ENCODE measurements around the gene ANTXR1.
A peak's percentile ranks its signal among the peaks of the same experiment; 100 is the strongest.
"Not testable (repeated sequence)": the region's sequence is repeated elsewhere in the genome, so short reads cannot be mapped to it uniquely, and the experiment has no call there.

Gene ANTXR1

GRCh38 chr2:69173706-69174105 lies 160.7 kb downstream of the ANTXR1 start:
- Mint-ChIP-seq H3K27ac (no peak overlapping the region), H3K9me3 (no peaks in the 10 kb centered on the region), H3K27me3 (peaks cover 23 to 24% of the 10 kb centered on the region in 2 donors), H3K36me3 (no peaks in the 10 kb centered on the region), H3K4me1 (peaks cover 8 to 16% of the 10 kb centered on the region in 2 donors), H3K4me3 (no peak overlapping the region)
- ATAC-seq (replicated peaks) (no peak), DNase-seq (no peak)

- Mint-ChIP-seq H3K27me3 (peaks cover 23 to 24% of the 10 kb centered on the region in 2 donors), H3K4me1 (peaks cover 8 to 16% of the 10 kb centered on the region in 2 donors)
- H3K36me3 Mint-ChIP-seq; ATAC-seq (replicated peaks); H3K27ac Mint-ChIP-seq; H3K9me3 Mint-ChIP-seq; DNase-seq; H3K4me3 Mint-ChIP-seq: not testable (repeated sequence)
These were observed 161.2 kb downstream of the ANTXR1 start for GRCh38 chr2:69174211-69174610.

- DNase-seq, result no peak
- ATAC-seq (replicated peaks), result no peak
- no peaks in the 10 kb centered on the region for H3K9me3 Mint-ChIP-seq
- H3K4me3 Mint-ChIP-seq, result no peak overlapping the region
- H3K27me3 Mint-ChIP-seq, result peaks cover 19 to 27% of the 10 kb centered on the region in 2 donors
- peaks cover 0 to 7% of the 10 kb centered on the region in 2 donors for H3K4me1 Mint-ChIP-seq
- no peaks in the 10 kb centered on the region for H3K36me3 Mint-ChIP-seq
- H3K27ac Mint-ChIP-seq, result no peak overlapping the region
These were observed 163.1 kb downstream of the ANTXR1 start for GRCh38 chr2:69175790-69176715.

GRCh38 chr2:69177063-69177771 lies 164.2 kb downstream of the ANTXR1 start:
- H3K36me3 Mint-ChIP-seq, result no peaks in the 10 kb centered on the region
- H3K4me1 Mint-ChIP-seq, result peaks cover 0 to 7% of the 10 kb centered on the region in 2 donors
- no peaks in the 10 kb centered on the region for H3K9me3 Mint-ChIP-seq
- no peak overlapping the region for H3K4me3 Mint-ChIP-seq
- DNase-seq (no peak), ATAC-seq (replicated peaks) (no peak)
- peaks cover 19 to 28% of the 10 kb centered on the region in 2 donors for H3K27me3 Mint-ChIP-seq
- H3K27ac Mint-ChIP-seq, result no peak overlapping the region

- ATAC-seq (replicated peaks) (peak; percentile 34 to 45), DNase-seq (no peak)
- Mint-ChIP-seq H3K4me1 (peaks cover 0 to 7% of the 10 kb centered on the region in 2 donors), H3K4me3 (peak overlapping the region in 1 of 2 donors; percentile 1), H3K27ac (no peak overlapping the region), H3K27me3 (peaks cover 19 to 28% of the 10 kb centered on the region in 2 donors), H3K9me3 (no peaks in the 10 kb centered on the region), H3K36me3 (no peaks in the 10 kb centered on the region)
These were observed 165.0 kb downstream of the ANTXR1 start for GRCh38 chr2:69177785-69178636.

- Mint-ChIP-seq H3K4me3 (no peak overlapping the region), H3K4me1 (peaks cover 0 to 7% of the 10 kb centered on the region in 2 donors), H3K9me3 (no peaks in the 10 kb centered on the region), H3K36me3 (no peaks in the 10 kb centered on the region), H3K27ac (no peak overlapping the region), H3K27me3 (peaks cover 19 to 28% of the 10 kb centered on the region in 2 donors)
- DNase-seq (no peak), ATAC-seq (replicated peaks) (no peak)
These were observed 165.8 kb downstream of the ANTXR1 start for GRCh38 chr2:69178756-69179155.

- Mint-ChIP-seq H3K4me1 (peaks cover 0 to 7% of the 10 kb centered on the region in 2 donors), H3K36me3 (no peaks in the 10 kb centered on the region), H3K27ac (no peak overlapping the region), H3K4me3 (no peak overlapping the region), H3K27me3 (peaks cover 16 to 28% of the 10 kb centered on the region in 2 donors), H3K9me3 (no peaks in the 10 kb centered on the region)
- ATAC-seq (replicated peaks), result no peak
- DNase-seq, result no peak
These were observed 167.2 kb downstream of the ANTXR1 start for GRCh38 chr2:69180227-69180626.

- no peak for ATAC-seq (replicated peaks)
- Mint-ChIP-seq H3K9me3 (no peaks in the 10 kb centered on the region), H3K27ac (no peak overlapping the region), H3K36me3 (no peaks in the 10 kb centered on the region), H3K27me3 (peaks cover 12 to 28% of the 10 kb centered on the region in 2 donors), H3K4me1 (peaks cover 0 to 7% of the 10 kb centered on the region in 2 donors), H3K4me3 (no peak overlapping the region)
- no peak for DNase-seq
These were observed 168.0 kb downstream of the ANTXR1 start for GRCh38 chr2:69180974-69181373.

GRCh38 chr2:69181806-69182427 lies 168.9 kb downstream of the ANTXR1 start:
- no peak for DNase-seq
- Mint-ChIP-seq H3K27me3 (peaks cover 15 to 26% of the 10 kb centered on the region in 2 donors), H3K4me3 (no peak overlapping the region), H3K9me3 (no peaks in the 10 kb centered on the region), H3K36me3 (no peaks in the 10 kb centered on the region), H3K4me1 (peaks cover 0 to 7% of the 10 kb centered on the region in 2 donors), H3K27ac (no peak overlapping the region)
- no peak for ATAC-seq (replicated peaks)

GRCh38 chr2:69183659-69184058 lies 170.7 kb downstream of the ANTXR1 start:
- Mint-ChIP-seq H3K36me3 (no peaks in the 10 kb centered on the region), H3K27me3 (peaks cover 10 to 12% of the 10 kb centered on the region in 2 donors), H3K27ac (no peak overlapping the region), H3K4me3 (no peak overlapping the region), H3K9me3 (no peaks in the 10 kb centered on the region), H3K4me1 (no peaks in the 10 kb centered on the region)
- DNase-seq (no peak), ATAC-seq (replicated peaks) (no peak)

GRCh38 chr2:69184224-69184623 lies 171.2 kb downstream of the ANTXR1 start:
- H3K9me3 Mint-ChIP-seq, result no peaks in the 10 kb centered on the region
- no peaks in the 10 kb centered on the region for H3K36me3 Mint-ChIP-seq
- no peak overlapping the region for H3K27ac Mint-ChIP-seq
- no peak for ATAC-seq (replicated peaks)
- H3K4me1 Mint-ChIP-seq, result no peaks in the 10 kb centered on the region
- H3K4me3 Mint-ChIP-seq, result no peak overlapping the region
- peaks cover 11 to 12% of the 10 kb centered on the region in 2 donors for H3K27me3 Mint-ChIP-seq
- DNase-seq, result no peak

GRCh38 chr2:69185807-69186206 lies 172.8 kb downstream of the ANTXR1 start:
- no peaks in the 10 kb centered on the region for H3K36me3 Mint-ChIP-seq
- H3K9me3 Mint-ChIP-seq, result no peaks in the 10 kb centered on the region
- no peak for DNase-seq
- peaks cover 3 to 17% of the 10 kb centered on the region in 2 donors for H3K27me3 Mint-ChIP-seq
- H3K4me3 Mint-ChIP-seq, result no peak overlapping the region
- H3K27ac Mint-ChIP-seq, result no peak overlapping the region
- H3K4me1 Mint-ChIP-seq, result no peaks in the 10 kb centered on the region
- ATAC-seq (replicated peaks), result no peak

- H3K4me3 Mint-ChIP-seq, result no peak overlapping the region
- ATAC-seq (replicated peaks) (no peak), DNase-seq (no peak)
- H3K27ac Mint-ChIP-seq, result no peak overlapping the region
- no peaks in the 10 kb centered on the region for H3K9me3 Mint-ChIP-seq
- H3K36me3 Mint-ChIP-seq, result no peaks in the 10 kb centered on the region
- H3K4me1 Mint-ChIP-seq, result no peaks in the 10 kb centered on the region
- peaks cover 0 to 17% of the 10 kb centered on the region in 2 donors for H3K27me3 Mint-ChIP-seq
These were observed 173.6 kb downstream of the ANTXR1 start for GRCh38 chr2:69186614-69187013.
